Neuronal stem cell (in vitro differentiated cells): ENCODE data around the gene TSSC4.
A peak's percentile ranks its signal among the peaks of the same experiment; 100 is the strongest.

Experiments used
- DNase-seq: peaks from one replicate; pipeline ENCODE4 v3.0.0-alpha.2; 2013; ENCODE audit warnings: low spot score
- H2AFZ ChIP-seq: one replicate; pipeline ENCODE4 v1.6.1; 2013; ENCODE audit warnings: mild to moderate bottlenecking, low read length, inconsistent platforms
- H2AK5ac ChIP-seq: 2 replicates; pipeline ENCODE4 v1.6.1; 2013; ENCODE audit warnings: low read depth, mild to moderate bottlenecking, inconsistent platforms, low read length, moderate library complexity, mixed read lengths
- H2BK120ac ChIP-seq: 2 replicates; pipeline ENCODE4 v1.6.1; 2013; ENCODE audit warnings: low read depth, mild to moderate bottlenecking, inconsistent platforms, low read length, moderate library complexity, mixed read lengths
- H2BK12ac ChIP-seq: one replicate; pipeline ENCODE4 v1.6.1; 2013; ENCODE audit warnings: low read length, inconsistent platforms
- H2BK15ac ChIP-seq: 2 replicates; pipeline ENCODE4 v1.6.1; 2013; ENCODE audit warnings: mild to moderate bottlenecking, low read length, inconsistent platforms, mixed read lengths
- H2BK5ac ChIP-seq: one replicate; pipeline ENCODE4 v1.6.1; 2013; ENCODE audit warnings: inconsistent platforms, mild to moderate bottlenecking, low read length, moderate library complexity
- H3K14ac ChIP-seq: one replicate; pipeline ENCODE4 v1.6.1; 2013; ENCODE audit warnings: low read length, inconsistent platforms
- H3K18ac ChIP-seq: 2 replicates; pipeline ENCODE4 v1.6.1; 2013; ENCODE audit warnings: low read length, inconsistent platforms
- H3K23ac ChIP-seq: 2 replicates; pipeline ENCODE4 v1.6.1; 2013; ENCODE audit warnings: low read depth, mild to moderate bottlenecking, mixed read lengths, low read length, inconsistent platforms; ENCODE audit not compliant: poor library complexity
- H3K27ac ChIP-seq: replicated peaks from 3 replicates; pipeline ENCODE4 v1.5.1; 2013; ENCODE audit warnings: low read length, inconsistent platforms
- H3K27me3 ChIP-seq, 3 experiments: 2 replicates each; pipeline ENCODE4 v1.6.1; 2013; ENCODE audit warnings: low read length in 3 of 3, mild to moderate bottlenecking in 2 of 3, inconsistent platforms in 1 of 3, low read depth in 1 of 3, mixed read lengths in 1 of 3, moderate library complexity in 1 of 3; ENCODE audit not compliant: control insufficient read depth in 3 of 3, insufficient read depth in 3 of 3
- H3K36me3 ChIP-seq, 2 donors: replicated peaks in 1 of 2; 2 replicates each; pipeline ENCODE4 v1.6.1; 2013; ENCODE audit warnings: low read length in 2 of 2; ENCODE audit not compliant: control insufficient read depth in 2 of 2, insufficient read depth in 2 of 2
- H3K4ac ChIP-seq: 2 replicates; pipeline ENCODE4 v1.6.1; 2013; ENCODE audit warnings: inconsistent platforms, mild to moderate bottlenecking, low read length, moderate library complexity
- H3K4me1 ChIP-seq, 2 donors: 1 replicate in 1 of 2; 2 replicates in 1 of 2; pipeline ENCODE4 v1.6.1; 2013; ENCODE audit warnings: low read length in 2 of 2, low read depth in 1 of 2; ENCODE audit not compliant: control insufficient read depth in 2 of 2, insufficient read depth in 1 of 2
- H3K4me2 ChIP-seq: one replicate; pipeline ENCODE4 v1.6.1; 2013; ENCODE audit warnings: mild to moderate bottlenecking, low read length, inconsistent platforms; ENCODE audit not compliant: insufficient read depth, poor library complexity, severe bottlenecking
- H3K4me3 ChIP-seq, 2 donors: 2 replicates each; pipeline ENCODE4 v1.5.1; 2013; ENCODE audit warnings: low read length in 2 of 2, mild to moderate bottlenecking in 2 of 2, inconsistent platforms in 1 of 2, moderate library complexity in 1 of 2
- H3K79me1 ChIP-seq: one replicate; pipeline ENCODE4 v1.6.1; 2013; ENCODE audit warnings: low read depth, mild to moderate bottlenecking, inconsistent platforms, low read length, moderate library complexity
- H3K9ac ChIP-seq: one replicate; pipeline ENCODE4 v1.6.1; 2013; ENCODE audit warnings: mild to moderate bottlenecking, low read depth, low read length, inconsistent platforms; ENCODE audit not compliant: poor library complexity
- H3K9me3 ChIP-seq, 2 donors: replicated peaks in 1 of 2; 2 replicates each; pipeline versions ENCODE3 to v1.6.1; 2013; ENCODE audit warnings: low read length in 2 of 2, mild to moderate bottlenecking in 2 of 2, inconsistent platforms in 1 of 2, low read depth in 1 of 2, mixed read lengths in 1 of 2, moderate library complexity in 1 of 2; ENCODE audit not compliant: control insufficient read depth in 2 of 2, insufficient read depth in 1 of 2
- H4K8ac ChIP-seq: one replicate; pipeline ENCODE4 v1.6.1; 2013; ENCODE audit warnings: low read depth, mild to moderate bottlenecking, inconsistent platforms, low read length, moderate library complexity
- H4K91ac ChIP-seq: one replicate; pipeline ENCODE4 v1.6.1; 2013; ENCODE audit warnings: low read length, low read depth, mild to moderate bottlenecking, inconsistent platforms; ENCODE audit not compliant: poor library complexity
- WGBS, 2 donors: extraction: QIAGEN DNeasy Blood & Tissue Kit; methylation state at CpG; one replicate each; pipeline ENCODE4 v1.1.7; 2013; ENCODE audit warnings: missing lambda C conversion rate in 2 of 2, mixed read lengths in 1 of 2; ENCODE audit not compliant: insufficient read length in 2 of 2, insufficient replicate concordance in 1 of 2; ENCODE audit errors: extremely low coverage in 2 of 2; 5-methylcytosine and 5-hydroxymethylcytosine counted together

Gene TSSC4

GRCh38 chr11:2421226-2421994 lies 20.9 kb downstream of the TSSC4 start:
- Histone ChIP-seq H2AK5ac (peak overlapping the region; percentile 99), H3K23ac (peak overlapping the region; percentile 68), H3K4me1 (peaks cover 4 to 10% of the 10 kb centered on the region in 2 donors), H2BK5ac (peak overlapping the region; percentile 95), H2AFZ (peak overlapping the region; percentile 99), H3K9me3 (no peaks in the 10 kb centered on the region), H3K18ac (peak overlapping the region; percentile 95), H2BK12ac (peak overlapping the region; percentile 91), H4K8ac (peak overlapping the region; percentile 100), H2BK15ac (peak overlapping the region; percentile 100), H3K27me3 (no peaks in the 10 kb centered on the region), H3K4me2 (no peak overlapping the region), H3K27ac (no peak overlapping the region), H3K36me3 (no peaks in the 10 kb centered on the region), H3K4ac (peak overlapping the region; percentile 38), H3K9ac (peak overlapping the region; percentile 86), H2BK120ac (peak overlapping the region; percentile 93), H3K4me3 (no peak overlapping the region), H3K79me1 (peaks cover 2% of the 10 kb centered on the region), H3K14ac (peak overlapping the region; percentile 94), H4K91ac (no peak overlapping the region)
- WGBS, 2 donors, result no CpG with 5 or more reads among the region's 19 CpGs
- no peak for DNase-seq

GRCh38 chr11:2421996-2422395 lies 21.4 kb downstream of the TSSC4 start:
- no peak overlapping the region for H2BK12ac ChIP-seq
- H3K27me3 ChIP-seq, result no peaks in the 10 kb centered on the region
- H3K36me3 ChIP-seq, result no peaks in the 10 kb centered on the region
- DNase-seq, result no peak
- H3K9me3 ChIP-seq, result no peaks in the 10 kb centered on the region
- H3K9ac ChIP-seq, result no peak overlapping the region
- peak overlapping the region; percentile 5 for H3K18ac ChIP-seq
- H3K14ac ChIP-seq, result peak overlapping the region; percentile 8
- H3K4me3 ChIP-seq, result no peak overlapping the region
- H2AFZ ChIP-seq, result no peak overlapping the region
- WGBS, 2 donors, result no CpG with 5 or more reads among the region's 17 CpGs
- no peak overlapping the region for H4K91ac ChIP-seq
- no peak overlapping the region for H3K4me2 ChIP-seq
- no peak overlapping the region for H3K27ac ChIP-seq
- no peak overlapping the region for H4K8ac ChIP-seq
- H2BK15ac ChIP-seq, result peak overlapping the region; percentile 85
- H3K4me1 ChIP-seq, result peaks cover 4 to 10% of the 10 kb centered on the region in 2 donors
- H3K79me1 ChIP-seq, result peaks cover 2% of the 10 kb centered on the region
- H3K23ac ChIP-seq, result no peak overlapping the region
- H3K4ac ChIP-seq, result no peak overlapping the region
- H2BK5ac ChIP-seq, result no peak overlapping the region
- no peak overlapping the region for H2BK120ac ChIP-seq
- H2AK5ac ChIP-seq, result peak overlapping the region; percentile 99

- Histone ChIP-seq H3K4ac (no peak overlapping the region), H3K27ac (no peak overlapping the region), H3K36me3 (no peaks in the 10 kb centered on the region), H2AFZ (no peak overlapping the region), H4K8ac (no peak overlapping the region), H2BK120ac (no peak overlapping the region), H3K27me3 (no peaks in the 10 kb centered on the region), H3K18ac (peak overlapping the region; percentile 19), H3K9ac (no peak overlapping the region), H3K4me3 (no peak overlapping the region), H3K4me2 (no peak overlapping the region), H2AK5ac (peak overlapping the region; percentile 99), H3K23ac (no peak overlapping the region), H3K4me1 (peaks cover 4 to 10% of the 10 kb centered on the region in 2 donors), H3K14ac (peak overlapping the region; percentile 8), H3K79me1 (peaks cover 2% of the 10 kb centered on the region), H4K91ac (no peak overlapping the region), H2BK5ac (no peak overlapping the region), H2BK12ac (no peak overlapping the region), H2BK15ac (peak overlapping the region; percentile 85), H3K9me3 (no peaks in the 10 kb centered on the region)
- DNase-seq, result no peak
- WGBS, 2 donors, result no CpG with 5 or more reads among the region's 14 CpGs
These were observed 22.1 kb downstream of the TSSC4 start for GRCh38 chr11:2422461-2423156.
